Stimulated activated CD8-positive, alpha-beta memory T cell treated with anti-CD3 and anti-CD28 coated beads, Interleukin-2, amount 100 ng/mL, for 1 hour (primary cell): ENCODE data around the gene CSNK1D.

Source experiments
- DNase-seq, 2 donors: peaks; one replicate each; pipeline ENCODE4 v3.0.0-alpha.2; 2020; ENCODE audit warnings: low read depth in 2 of 2

The CSNK1D gene

DNA sequence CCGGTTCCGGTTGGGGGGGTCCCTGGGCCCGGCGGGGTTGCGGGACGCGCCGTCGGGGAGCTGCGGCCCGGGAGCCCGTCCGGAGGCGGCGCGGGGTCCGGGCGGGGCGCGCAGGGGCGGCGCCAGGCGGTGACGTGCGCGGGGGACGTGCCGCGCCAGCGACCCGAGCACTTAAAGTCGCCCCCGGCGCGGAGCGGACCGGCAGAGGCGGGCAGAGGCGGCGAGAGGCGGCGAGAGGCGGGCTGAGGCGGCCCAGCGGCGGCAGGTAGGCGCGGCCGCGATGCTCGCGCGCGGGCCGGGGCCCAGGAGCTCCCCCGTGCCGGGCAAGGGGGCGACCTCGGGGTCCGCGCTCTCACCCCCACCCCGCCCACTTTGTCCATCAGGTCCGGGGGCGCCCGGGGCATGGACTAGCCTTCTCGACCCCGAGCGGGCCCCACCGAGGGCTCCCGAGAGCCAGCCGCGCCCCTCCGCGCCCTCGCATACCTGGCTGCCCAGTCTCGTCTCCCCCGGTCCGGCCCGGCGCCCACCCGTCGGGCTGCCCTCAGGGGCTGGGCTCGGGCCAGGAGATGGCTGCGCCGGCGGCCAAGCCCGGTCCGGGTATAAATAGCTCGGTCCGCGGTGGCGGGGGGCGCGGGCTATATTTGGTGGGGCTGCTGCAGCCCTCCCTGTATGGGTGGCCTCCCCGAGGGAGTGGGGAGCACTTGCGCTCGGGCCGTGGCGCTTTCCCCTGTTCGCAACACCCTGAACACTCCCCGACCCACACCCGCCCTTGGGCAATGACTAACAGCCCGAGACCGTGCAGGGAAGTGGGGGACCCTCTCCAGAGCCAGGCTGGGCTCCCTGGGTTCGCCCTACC, 44.4 kb downstream of the CSNK1D start, which contains the start of gene SLC16A3:
SLC16A3 (plus strand) TSS at position 201 of the 856 bp plus-strand sequence. CDS start 6,967 bp downstream, outside the sequence.
- DNase-seq: peak in 1 of 2 donors; percentile 52

GRCh38 chr17:82228278-82228841, 45.1 kb downstream of the CSNK1D start:
- no peak for DNase-seq

DNA sequence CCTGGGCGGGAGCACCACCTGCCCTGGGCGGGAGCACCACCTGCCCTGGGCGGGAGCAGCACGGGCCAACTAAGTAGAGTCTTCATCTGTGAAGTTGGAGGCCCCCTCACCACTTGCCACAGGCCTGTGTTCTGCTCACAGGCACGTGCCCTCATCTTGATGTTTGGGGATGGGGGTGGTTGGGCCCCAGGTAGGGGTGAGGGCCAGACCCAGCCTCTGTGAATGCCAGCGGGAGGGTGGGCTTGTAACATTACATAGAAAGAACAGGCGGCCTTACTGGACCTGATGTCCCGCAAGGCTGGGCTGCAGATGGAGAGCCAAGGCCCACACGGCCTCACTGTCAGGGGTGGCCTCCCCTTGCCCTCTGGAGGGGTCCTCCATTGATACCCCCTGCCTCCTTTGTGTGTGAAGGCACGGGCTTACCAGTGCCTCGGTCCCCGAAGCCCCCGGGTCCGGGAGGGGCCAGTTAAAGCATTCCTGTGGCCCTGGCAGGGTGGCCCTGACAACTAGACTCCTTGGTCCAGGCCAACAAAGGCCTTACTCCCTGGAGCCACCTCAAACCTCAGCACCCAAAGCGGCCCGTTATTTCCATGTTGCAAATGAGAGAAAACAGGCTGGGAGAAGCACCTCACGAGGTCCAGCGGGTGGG, 45.7 kb downstream of the CSNK1D start:
- DNase-seq: no peak

DNA sequence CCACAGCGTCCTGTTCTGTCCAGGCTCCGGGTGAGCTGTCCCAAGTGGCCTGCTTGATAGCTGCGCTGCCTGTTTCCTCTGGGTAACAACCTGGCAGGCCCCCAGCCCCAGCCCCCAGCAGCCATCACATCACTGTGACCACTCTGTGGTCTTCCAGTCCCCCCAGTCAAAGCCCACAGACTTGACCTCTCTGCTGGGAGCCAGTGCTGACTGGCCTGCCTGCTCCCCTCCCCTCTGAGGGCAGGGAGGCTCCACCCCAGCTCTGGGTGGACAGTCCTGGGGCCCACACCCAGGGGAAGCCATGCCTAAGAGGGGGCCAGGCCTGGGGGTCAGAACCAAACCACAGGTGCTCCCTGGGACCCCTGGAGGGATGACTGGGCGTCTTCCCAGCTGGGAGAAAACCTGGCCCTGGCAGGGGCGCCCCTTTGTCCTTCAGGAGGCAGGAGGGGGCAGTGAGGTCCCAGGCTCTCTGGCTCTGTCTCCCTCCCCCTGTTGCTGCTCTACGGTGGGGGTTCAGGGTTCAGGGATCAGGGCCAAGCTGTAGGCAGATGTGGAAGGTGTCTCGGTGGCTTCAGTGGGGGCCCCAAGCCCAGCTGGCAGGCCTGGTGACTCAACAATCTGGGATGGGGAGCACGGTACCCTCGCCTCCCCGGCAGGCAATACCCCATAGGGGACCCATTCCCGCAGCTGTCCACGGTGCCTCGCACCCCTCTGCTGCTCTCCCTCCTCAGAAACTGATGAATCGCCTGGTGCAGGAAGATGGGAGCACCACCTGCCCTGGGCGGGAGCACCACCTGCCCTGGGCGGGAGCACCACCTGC, 46.5 kb downstream of the CSNK1D start:
- no peak for DNase-seq

DNA sequence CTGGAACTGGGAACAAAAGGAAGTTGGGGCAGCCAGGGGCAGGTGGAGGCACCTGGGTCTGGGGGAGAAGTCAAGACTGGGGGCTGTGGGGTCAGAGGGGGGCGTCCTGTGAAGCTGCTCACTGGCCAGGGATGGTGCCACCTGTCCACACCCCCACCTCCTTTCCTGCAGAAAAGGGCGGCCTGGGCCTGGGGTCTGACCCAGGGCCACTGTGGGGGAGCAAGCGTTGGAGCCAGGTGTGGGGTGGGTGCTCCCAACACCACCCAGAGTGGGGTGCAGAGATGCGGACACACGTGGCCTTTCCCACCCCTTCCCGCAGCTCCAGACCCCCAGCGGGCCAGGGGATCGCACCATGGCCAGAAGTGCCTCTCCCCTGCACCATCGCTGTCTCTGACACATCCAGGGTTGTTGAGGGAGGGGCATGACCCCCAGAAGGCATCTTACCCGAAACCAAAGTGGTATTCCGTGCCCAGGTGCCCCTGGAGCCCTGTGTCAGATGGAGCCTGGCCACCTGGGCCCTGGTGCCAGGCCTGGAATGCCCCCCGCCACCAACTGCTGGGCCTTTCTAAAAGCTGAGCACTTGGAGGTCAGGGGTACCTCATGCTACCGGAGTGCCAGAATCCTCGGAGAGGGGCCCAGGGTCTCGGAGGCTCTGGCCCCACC, 47.2 kb downstream of the CSNK1D start:
- DNase-seq: no peak

DNA sequence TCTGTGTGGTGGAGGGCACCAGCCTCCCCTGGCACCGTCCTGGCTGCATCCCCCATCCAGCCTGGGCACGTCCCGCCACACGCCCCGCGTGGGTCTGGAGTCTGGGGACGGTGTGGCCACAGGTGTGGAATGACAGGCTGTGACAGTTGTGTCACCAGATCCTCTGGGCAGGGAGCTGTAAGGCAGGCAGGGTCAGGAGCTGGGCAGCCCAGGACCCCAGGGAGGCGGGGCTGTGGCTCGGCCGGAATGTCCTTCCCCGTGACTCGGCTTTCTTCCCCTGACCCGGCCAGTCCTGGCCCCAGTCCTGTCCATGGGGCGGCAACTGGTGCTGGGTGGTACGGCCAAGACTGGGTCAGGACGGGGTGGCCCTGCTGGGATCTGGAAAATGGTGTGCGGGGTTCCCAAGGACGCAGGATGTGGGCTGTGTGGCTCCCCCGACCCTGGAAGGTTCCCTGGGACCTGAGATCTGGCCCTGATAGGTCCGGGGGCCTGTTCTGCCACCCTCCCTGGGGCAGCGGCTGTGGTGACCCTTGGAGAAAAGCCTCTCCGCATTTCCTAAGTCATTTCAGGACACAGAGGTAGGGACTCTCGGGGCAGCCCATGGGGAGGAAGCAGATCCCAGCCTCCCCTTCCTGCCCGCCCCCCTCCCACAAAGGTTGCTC, 48.0 kb downstream of the CSNK1D start:
- DNase-seq: no peak

GRCh38 chr17:82224666-82225065, 48.8 kb downstream of the CSNK1D start:
- DNase-seq: no peak

DNA sequence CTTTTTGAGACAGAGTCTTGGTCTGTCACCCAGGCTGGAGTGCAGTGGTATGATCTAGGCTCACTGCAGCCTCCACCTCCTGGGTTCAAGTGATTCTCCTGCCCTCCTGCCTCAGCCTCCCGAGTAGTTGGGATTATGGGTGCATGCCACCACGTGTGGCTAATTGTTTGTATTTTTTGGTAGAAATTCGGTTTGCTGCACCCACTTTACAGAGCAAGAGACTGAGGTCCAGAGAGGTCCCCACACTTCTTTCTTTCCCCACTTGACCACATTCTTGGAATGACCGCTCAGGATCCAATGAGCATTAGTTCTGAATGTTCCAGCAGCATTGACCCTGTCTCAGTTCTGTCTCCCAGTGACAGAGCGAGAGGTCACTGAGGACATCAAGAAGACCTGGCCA, 50.0 kb downstream of the CSNK1D start:
- DNase-seq: no peak

- no peak for DNase-seq
Observed at GRCh38 chr17:82222816-82223215, 50.7 kb downstream of the CSNK1D start.

GRCh38 chr17:82221341-82221902, 52.1 kb downstream of the CSNK1D start:
- no peak for DNase-seq

GRCh38 chr17:82219753-82220709, 53.5 kb downstream of the CSNK1D start:
- no peak for DNase-seq

GRCh38 chr17:82219083-82219482, 54.4 kb downstream of the CSNK1D start:
- DNase-seq: no peak

GRCh38 chr17:82218349-82219075, 55.0 kb downstream of the CSNK1D start:
- DNase-seq: no peak

- no peak for DNase-seq
Observed at GRCh38 chr17:82217530-82218204, 55.8 kb downstream of the CSNK1D start.

DNA sequence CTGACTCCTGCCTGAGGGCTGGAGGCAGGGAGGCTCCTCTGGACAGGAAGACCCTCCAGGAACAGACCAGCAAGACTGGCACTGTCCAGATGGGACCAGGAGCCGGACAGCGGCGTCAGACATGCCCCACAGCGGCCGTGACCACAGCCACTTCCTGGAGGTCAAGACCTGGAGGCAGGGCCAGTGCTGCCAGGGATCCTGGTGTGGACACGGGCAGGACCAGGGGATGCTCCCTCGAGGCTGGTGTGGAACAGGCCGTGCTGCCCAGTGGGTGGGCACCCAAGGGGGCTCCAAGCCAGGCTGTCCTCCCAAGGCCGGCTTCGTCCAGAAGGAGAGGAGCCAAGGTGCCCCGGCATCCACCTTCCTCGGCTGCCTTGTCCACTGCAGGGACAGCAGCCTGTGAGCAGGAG, 56.4 kb downstream of the CSNK1D start:
- no peak for DNase-seq

DNA sequence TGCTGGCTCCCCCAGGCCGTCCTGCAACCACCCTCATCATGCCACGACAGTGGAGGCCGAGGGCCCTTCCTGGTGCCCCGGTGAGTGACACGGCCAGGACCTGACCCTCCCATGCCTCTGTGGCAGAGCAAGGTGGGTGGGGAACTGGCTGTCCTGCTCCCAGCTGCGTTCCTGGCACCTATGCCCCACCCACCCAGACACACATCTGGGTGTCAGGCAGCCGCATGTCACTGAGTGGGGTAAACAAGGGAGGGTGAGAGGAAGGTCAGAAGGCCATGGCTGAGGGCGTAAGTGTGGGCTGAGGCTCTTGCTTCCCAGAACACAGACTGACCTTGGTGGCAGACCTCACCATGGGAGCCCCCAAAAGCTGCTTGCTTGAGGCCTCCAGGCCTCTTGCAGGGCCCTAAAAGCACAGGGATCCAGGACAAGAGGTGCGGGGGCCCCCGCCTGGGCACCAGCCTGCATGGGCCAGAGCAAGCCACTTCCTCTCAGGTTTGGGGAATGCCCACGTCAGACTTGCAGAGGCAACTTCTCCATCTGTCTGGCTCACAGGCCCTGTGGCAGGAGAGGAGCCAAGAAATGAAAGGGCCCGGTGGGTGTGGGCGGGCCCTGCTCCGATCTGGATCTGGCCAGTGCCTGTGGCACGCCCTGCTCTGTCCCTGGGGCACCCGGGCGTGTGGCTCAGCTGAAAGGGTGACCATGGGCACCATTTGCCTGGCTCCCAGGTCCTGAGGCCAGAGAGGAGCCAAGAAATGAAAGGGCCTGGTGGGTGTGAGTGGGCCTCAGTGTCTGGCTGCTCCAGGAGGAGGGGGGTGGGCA, 57.0 kb downstream of the CSNK1D start:
- no peak for DNase-seq

- no peak for DNase-seq
Observed at GRCh38 chr17:82215972-82216300, 57.6 kb downstream of the CSNK1D start.
